NCI-H748 (cell line): ENCODE measurements around the gene GOLGA7B.
A peak's percentile ranks its signal among the peaks of the same experiment; 100 is the strongest.
"Not testable (repeated sequence)": the region's sequence is repeated elsewhere in the genome, so short reads cannot be mapped to it uniquely, and the experiment has no call there.

ENCODE experiments used
- DNase-seq: peaks from one replicate; lab custom pipeline; 2025; ENCODE audit not compliant: unreplicated experiment; lab: John Stamatoyannopoulos, UW

GOLGA7B gene

GRCh38 chr10:97830064-97830463 is 19.6 kb upstream of the GOLGA7B start:
- no peak for DNase-seq

- DNase-seq = no peak
Measured at GRCh38 chr10:97831259-97831658, 18.4 kb upstream of the GOLGA7B start.

GRCh38 chr10:97836446-97836845 is 13.2 kb upstream of the GOLGA7B start:
- no peak for DNase-seq

- DNase-seq = peak; percentile 4
Measured at GRCh38 chr10:97838091-97838490, 11.6 kb upstream of the GOLGA7B start.

GRCh38 chr10:97841166-97841565 is 8.5 kb upstream of the GOLGA7B start:
- not testable (repeated sequence) for DNase-seq

GRCh38 chr10:97842114-97842513 is 7.5 kb upstream of the GOLGA7B start:
- not testable (repeated sequence) for DNase-seq

GRCh38 chr10:97842656-97843280 is 6.9 kb upstream of the GOLGA7B start:
- DNase-seq = peak; percentile 20

GRCh38 chr10:97843281-97843671 is 6.4 kb upstream of the GOLGA7B start:
- peak; percentile 62 for DNase-seq

GRCh38 chr10:97843972-97844371 is 5.7 kb upstream of the GOLGA7B start:
- DNase-seq = not testable (repeated sequence)

GRCh38 chr10:97844678-97845077 is 5.0 kb upstream of the GOLGA7B start:
- no peak for DNase-seq

- DNase-seq = peak; percentile 76
Measured at GRCh38 chr10:97849103-97849686, 448 bp upstream of the GOLGA7B start.

GRCh38 chr10:97850446-97850845 is 803 bp downstream of the GOLGA7B start:
- DNase-seq = peak; percentile 56

GRCh38 chr10:97851341-97852001 is 1.8 kb downstream of the GOLGA7B start:
- DNase-seq = no peak

- no peak for DNase-seq
Measured at GRCh38 chr10:97852277-97852676, 2.6 kb downstream of the GOLGA7B start.

GRCh38 chr10:97852840-97853405 is 3.3 kb downstream of the GOLGA7B start:
- DNase-seq = no peak

GRCh38 chr10:97854743-97855142 is 5.1 kb downstream of the GOLGA7B start:
- no peak for DNase-seq

- DNase-seq = no peak
Measured at GRCh38 chr10:97858001-97858439, 8.4 kb downstream of the GOLGA7B start.

GRCh38 chr10:97861097-97861750 is 11.6 kb downstream of the GOLGA7B start:
- DNase-seq = no peak

GRCh38 chr10:97861924-97862323 is 12.3 kb downstream of the GOLGA7B start:
- no peak for DNase-seq

GRCh38 chr10:97863808-97864207 is 14.2 kb downstream of the GOLGA7B start:
- DNase-seq = no peak

- no peak for DNase-seq
Measured at GRCh38 chr10:97865488-97865887, 15.8 kb downstream of the GOLGA7B start.
